Glutamatergic neuron (in vitro differentiated cells): ENCODE measurements around the gene PKP2. TPM values are rescaled to one million over a fixed set of nuclear protein-coding genes. Genes with fewer than 3 reads are reported as not detected.
"Not testable (repeated sequence)": the region's sequence is repeated elsewhere in the genome, so short reads cannot be mapped to it uniquely, and the experiment has no call there.

ENCODE experiments used
- DNase-seq: peaks from one replicate; pipeline ENCODE4 v3.0.0; 2022
- H3K27ac Mint-ChIP-seq: one replicate; pipeline ENCODE4 v1.8.0; 2020; ENCODE audit warnings: mild to moderate bottlenecking, mixed read lengths, inconsistent platforms; ENCODE audit not compliant: unreplicated experiment
- H3K27me3 Mint-ChIP-seq: one replicate; pipeline ENCODE4 v1.8.0; 2020; ENCODE audit warnings: mild to moderate bottlenecking, moderate library complexity, mixed read lengths, inconsistent platforms; ENCODE audit not compliant: unreplicated experiment
- H3K36me3 Mint-ChIP-seq: one replicate; pipeline ENCODE4 v1.8.0; 2020; ENCODE audit warnings: mild to moderate bottlenecking, mixed read lengths, inconsistent platforms; ENCODE audit not compliant: unreplicated experiment
- H3K4me1 Mint-ChIP-seq: one replicate; pipeline ENCODE4 v1.8.0; 2020; ENCODE audit warnings: mild to moderate bottlenecking, low read depth, mixed read lengths, inconsistent platforms; ENCODE audit not compliant: unreplicated experiment
- H3K4me3 Mint-ChIP-seq: one replicate; pipeline ENCODE4 v1.8.0; 2020; ENCODE audit warnings: mild to moderate bottlenecking, mixed read lengths, inconsistent platforms; ENCODE audit not compliant: unreplicated experiment
- H3K9me3 Mint-ChIP-seq: one replicate; pipeline ENCODE4 v1.8.0; 2020; ENCODE audit warnings: mild to moderate bottlenecking, moderate library complexity, mixed read lengths, inconsistent platforms; ENCODE audit not compliant: unreplicated experiment
- total RNA-seq: library from RNA; stranded (reverse); fragmentation: NEBNext Ultra II Directional; extraction: Animal tissue kit (Norgen Biotek cat#: 25700); gene quantifications from one replicate; pipeline ENCODE4 v1.2.1, GENCODE V29; 2021; ENCODE audit not compliant: unreplicated experiment
- TF ChIP-seq, protein P1 (sequence below): fragments of 200-600 bp; sonication (generic); IDR thresholded peaks from one replicate; pipeline ENCODE4 v1.5.0; 2021; ENCODE audit not compliant: partially characterized antibody, unreplicated experiment

PKP2 gene
- total RNA-seq, 1 donor from 2014 or later, result 2.5 TPM

DNA sequence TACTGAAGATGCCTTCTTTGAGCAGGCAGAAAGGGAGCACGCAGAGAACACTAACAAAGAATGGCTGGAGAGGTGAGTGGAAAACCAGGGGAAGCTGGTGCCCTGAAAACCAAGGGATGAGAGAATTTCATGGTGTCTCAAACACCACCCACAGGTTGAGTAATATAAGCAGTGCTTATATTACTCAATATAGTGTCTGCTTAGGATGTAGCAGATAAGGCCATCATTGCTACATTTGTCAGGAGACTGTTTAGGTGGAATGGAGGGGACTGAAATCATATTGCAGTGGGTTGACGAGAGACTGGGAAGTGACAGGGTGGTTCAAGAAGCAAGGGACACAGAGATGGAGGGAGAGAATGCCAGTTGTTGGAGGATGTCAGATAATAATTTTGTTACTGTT lies 20.6 kb downstream of the PKP2 start:
- TF ChIP-seq, protein P1, sequence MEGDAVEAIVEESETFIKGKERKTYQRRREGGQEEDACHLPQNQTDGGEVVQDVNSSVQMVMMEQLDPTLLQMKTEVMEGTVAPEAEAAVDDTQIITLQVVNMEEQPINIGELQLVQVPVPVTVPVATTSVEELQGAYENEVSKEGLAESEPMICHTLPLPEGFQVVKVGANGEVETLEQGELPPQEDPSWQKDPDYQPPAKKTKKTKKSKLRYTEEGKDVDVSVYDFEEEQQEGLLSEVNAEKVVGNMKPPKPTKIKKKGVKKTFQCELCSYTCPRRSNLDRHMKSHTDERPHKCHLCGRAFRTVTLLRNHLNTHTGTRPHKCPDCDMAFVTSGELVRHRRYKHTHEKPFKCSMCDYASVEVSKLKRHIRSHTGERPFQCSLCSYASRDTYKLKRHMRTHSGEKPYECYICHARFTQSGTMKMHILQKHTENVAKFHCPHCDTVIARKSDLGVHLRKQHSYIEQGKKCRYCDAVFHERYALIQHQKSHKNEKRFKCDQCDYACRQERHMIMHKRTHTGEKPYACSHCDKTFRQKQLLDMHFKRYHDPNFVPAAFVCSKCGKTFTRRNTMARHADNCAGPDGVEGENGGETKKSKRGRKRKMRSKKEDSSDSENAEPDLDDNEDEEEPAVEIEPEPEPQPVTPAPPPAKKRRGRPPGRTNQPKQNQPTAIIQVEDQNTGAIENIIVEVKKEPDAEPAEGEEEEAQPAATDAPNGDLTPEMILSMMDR, result no peak
- Mint-ChIP-seq H3K27ac (no peak overlapping the region), H3K27me3 (peaks cover 5% of the 10 kb centered on the region), H3K4me1 (peaks cover 13% of the 10 kb centered on the region), H3K36me3 (no peaks in the 10 kb centered on the region), H3K4me3 (no peak overlapping the region), H3K9me3 (peaks cover 5% of the 10 kb centered on the region)
- DNase-seq, result no peak

DNA sequence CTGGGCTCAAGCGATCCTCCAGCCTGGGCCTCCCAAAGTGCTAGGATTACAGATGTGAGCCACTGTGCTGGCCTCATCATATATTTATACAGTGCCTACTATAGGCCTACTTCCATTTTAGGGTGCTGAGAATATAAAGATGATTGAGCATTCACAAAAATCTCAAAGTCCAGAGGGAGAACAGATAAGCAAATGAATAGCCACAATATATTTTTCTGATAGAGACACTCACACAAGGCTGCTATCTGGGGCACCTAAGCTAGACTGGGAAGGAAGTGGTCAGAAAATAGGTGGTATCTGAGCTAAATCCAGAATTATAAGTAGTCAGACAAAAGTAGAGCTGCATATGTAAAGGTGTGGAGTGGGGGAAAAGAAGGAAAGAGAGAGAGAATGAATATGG lies 21.6 kb downstream of the PKP2 start:
- Mint-ChIP-seq H3K27me3 (peaks cover 5% of the 10 kb centered on the region), H3K9me3 (peaks cover 5% of the 10 kb centered on the region), H3K4me1 (peaks cover 6% of the 10 kb centered on the region), H3K4me3 (no peak overlapping the region), H3K27ac (no peak overlapping the region), H3K36me3 (no peaks in the 10 kb centered on the region)
- TF ChIP-seq, protein P1, result no peak
- no peak for DNase-seq

DNA sequence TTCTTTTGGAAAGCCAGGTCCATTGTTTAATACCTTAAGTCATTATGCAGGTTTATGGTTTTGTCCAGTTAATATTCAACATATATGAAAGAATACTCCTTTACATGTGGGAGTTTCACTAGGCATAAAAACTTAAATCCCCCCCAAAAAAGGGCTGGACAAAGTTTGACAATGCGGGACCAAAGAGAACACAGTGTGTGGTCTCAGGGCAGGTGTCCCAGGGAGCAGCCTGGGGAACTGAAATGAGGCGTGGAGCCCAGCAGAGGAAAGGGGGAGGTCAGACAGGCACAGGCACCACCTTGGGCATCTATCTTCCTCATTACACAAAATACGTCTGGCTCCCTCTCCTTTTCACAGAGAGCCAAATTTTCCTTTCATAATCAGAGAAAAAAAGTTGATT lies 22.5 kb downstream of the PKP2 start:
- Mint-ChIP-seq H3K4me1 (peaks cover 6% of the 10 kb centered on the region), H3K9me3 (peaks cover 5% of the 10 kb centered on the region), H3K36me3 (no peaks in the 10 kb centered on the region), H3K27ac (no peak overlapping the region), H3K27me3 (peaks cover 5% of the 10 kb centered on the region), H3K4me3 (no peak overlapping the region)
- TF ChIP-seq, protein P1, result no peak
- no peak for DNase-seq

DNA sequence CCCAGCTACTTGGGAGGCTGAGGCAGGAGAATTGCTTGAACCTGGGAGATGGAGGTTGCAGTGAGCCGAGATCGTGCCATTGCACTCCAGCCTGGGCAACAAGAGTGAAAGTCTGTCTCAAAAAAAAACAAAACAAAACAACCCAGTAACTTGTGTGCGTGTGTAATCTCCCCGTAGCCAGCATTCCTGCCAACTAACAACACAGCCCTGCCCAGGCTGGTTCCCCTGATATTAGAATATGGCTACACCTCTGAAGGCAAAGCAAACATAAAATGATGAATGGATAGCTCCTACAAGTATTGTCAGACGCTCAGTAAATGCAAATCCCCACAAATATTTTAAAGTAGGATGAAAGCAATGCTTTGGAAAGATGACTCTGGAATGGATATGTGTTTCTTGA lies 24.2 kb downstream of the PKP2 start:
- not testable (repeated sequence) for H3K36me3 Mint-ChIP-seq, H3K9me3 Mint-ChIP-seq, H3K27ac Mint-ChIP-seq, H3K4me1 Mint-ChIP-seq, H3K4me3 Mint-ChIP-seq, DNase-seq, H3K27me3 Mint-ChIP-seq

DNA sequence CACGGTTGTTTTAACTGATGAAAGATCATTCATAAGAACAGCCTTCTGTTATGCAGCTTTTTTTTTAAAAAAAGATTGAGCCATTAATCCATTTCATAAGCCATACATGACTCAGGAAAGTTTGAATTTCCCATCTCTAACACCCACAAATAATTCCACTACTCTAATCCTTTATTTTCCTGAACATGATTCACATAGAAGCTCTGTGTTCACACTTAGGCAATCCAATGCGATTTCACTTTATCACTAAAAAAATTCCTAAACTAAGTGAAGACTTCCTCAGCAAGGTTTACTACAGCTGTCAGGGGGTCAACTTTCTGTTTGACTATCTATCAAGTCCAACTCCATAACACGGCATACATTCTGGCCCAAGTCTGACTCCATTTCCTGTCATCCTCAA lies 25.9 kb downstream of the PKP2 start:
- Mint-ChIP-seq H3K4me1 (no peaks in the 10 kb centered on the region), H3K9me3 (no peaks in the 10 kb centered on the region), H3K4me3 (no peak overlapping the region), H3K27ac (no peak overlapping the region), H3K27me3 (peaks cover 4% of the 10 kb centered on the region), H3K36me3 (no peaks in the 10 kb centered on the region)
- TF ChIP-seq, protein P1, result no peak
- no peak for DNase-seq

DNA sequence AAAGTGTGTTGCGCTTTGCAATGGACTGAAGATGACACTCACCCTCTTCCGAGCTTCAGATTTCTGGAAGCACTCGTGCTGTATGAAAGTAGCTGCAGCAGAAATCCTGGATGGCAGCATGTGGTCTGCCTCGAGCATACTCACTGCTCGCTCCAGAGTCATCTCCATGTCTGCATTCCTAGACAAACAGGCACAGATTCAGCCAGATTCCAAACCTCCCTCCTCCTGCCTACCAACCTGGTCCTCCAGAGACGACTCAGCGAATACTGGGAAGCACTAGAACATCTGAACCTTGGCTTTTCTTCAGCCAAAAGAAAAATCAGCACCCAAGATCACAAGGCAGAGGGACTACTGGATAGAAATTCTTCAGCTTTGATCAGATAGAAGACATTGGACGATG lies 27.7 kb downstream of the PKP2 start:
- Mint-ChIP-seq H3K4me1 (no peaks in the 10 kb centered on the region), H3K9me3 (no peaks in the 10 kb centered on the region), H3K36me3 (no peaks in the 10 kb centered on the region), H3K4me3 (no peak overlapping the region), H3K27ac (no peak overlapping the region), H3K27me3 (no peaks in the 10 kb centered on the region)
- DNase-seq, result no peak
- TF ChIP-seq, protein P1, result no peak
